H1 (cell line): ENCODE measurements around the gene ACAP1. TPM values are rescaled to one million over a fixed set of nuclear protein-coding genes. Genes with fewer than 3 reads are reported as not detected.
A peak's percentile ranks its signal among the peaks of the same experiment; 100 is the strongest.

Experiments used
- CTCF ChIA-PET: fragments of 300-600 bp; sonication (Branson Sonifier 250); formaldehyde crosslinking; loops from one replicate; lab custom pipeline; 2021; ENCODE audit not compliant: partially characterized antibody; lab: Charles Lee
- POLR2A ChIA-PET: fragments of 300-600 bp; sonication (Branson Sonifier 250); formaldehyde crosslinking; loops from one replicate; lab custom pipeline; 2021; ENCODE audit warnings: inconsistent platforms; ENCODE audit not compliant: partially characterized antibody; lab: Charles Lee
- DNase-seq, 2 experiments: peaks; one replicate each; pipeline versions ENCODE4 v3.0.0 to v3.0.0-alpha.2; 2010 to 2022; ENCODE audit warnings: low spot score in 2 of 2, low read depth in 1 of 2, mixed read lengths in 1 of 2
- FAIRE-seq: peaks from 2 replicates; lab custom pipeline; 2011; peaks lifted over from hg19 to GRCh38; lab: Jason Lieb, UNC
- H2AFZ ChIP-seq: 2 replicates; pipeline ENCODE4 v1.8.1; 2012; ENCODE audit warnings: low read length, inconsistent platforms
- H2AK5ac ChIP-seq: 2 replicates; pipeline ENCODE4 v1.6.1; 2013; ENCODE audit warnings: low read depth, low read length
- H2BK120ac ChIP-seq: replicated peaks from 2 replicates; pipeline ENCODE3; 2013; ENCODE audit warnings: low read depth, low read length, inconsistent platforms
- H2BK12ac ChIP-seq: 2 replicates; pipeline ENCODE4 v1.6.1; 2013; ENCODE audit warnings: low read depth, low read length
- H2BK15ac ChIP-seq: 2 replicates; pipeline ENCODE4 v1.6.1; 2013; ENCODE audit warnings: low read length
- H2BK20ac ChIP-seq: 2 replicates; pipeline ENCODE4 v1.6.1; 2013; ENCODE audit warnings: low read length
- H2BK5ac ChIP-seq: 2 replicates; pipeline ENCODE4 v1.6.1; 2013; ENCODE audit warnings: low read depth, low read length
- H3K14ac ChIP-seq: 2 replicates; pipeline ENCODE4 v1.6.1; 2013; ENCODE audit warnings: inconsistent platforms; ENCODE audit not compliant: insufficient read length
- H3K18ac ChIP-seq: 2 replicates; pipeline ENCODE4 v1.6.1; 2013; ENCODE audit warnings: low read length; ENCODE audit errors: extremely low read depth
- H3K23ac ChIP-seq: 2 replicates; pipeline ENCODE4 v1.6.1; 2013; ENCODE audit warnings: inconsistent platforms; ENCODE audit not compliant: insufficient read length
- H3K23me2 ChIP-seq: 2 replicates; pipeline ENCODE4 v1.6.1; 2013; ENCODE audit warnings: low read depth, low read length
- H3K27ac ChIP-seq: 2 replicates; pipeline ENCODE4 v1.6.1; 2011; ENCODE audit warnings: low read depth, low read length, inconsistent platforms
- H3K27me3 ChIP-seq, 4 experiments: replicated peaks in 1 of 4; 1 replicate in 1 of 4; 2 replicates in 3 of 4; pipeline versions ENCODE4 v1.6.1 to v1.8.1; 2011 to 2013; ENCODE audit warnings: low read length in 3 of 4, mild to moderate bottlenecking in 3 of 4, inconsistent platforms in 2 of 4, mixed read lengths in 2 of 4, moderate library complexity in 1 of 4; ENCODE audit not compliant: control insufficient read depth in 3 of 4, insufficient read depth in 3 of 4; ENCODE audit errors: extremely low read depth in 1 of 4
- H3K36me3 ChIP-seq, 4 experiments: 2 replicates each; pipeline versions ENCODE4 v1.6.1 to v1.8.1; 2011 to 2013; ENCODE audit warnings: mild to moderate bottlenecking in 4 of 4, low read length in 3 of 4, moderate library complexity in 2 of 4, control low read depth in 1 of 4, inconsistent platforms in 1 of 4; ENCODE audit not compliant: insufficient read depth in 4 of 4, control insufficient read depth in 2 of 4
- H3K4ac ChIP-seq: replicated peaks from 2 replicates; pipeline ENCODE3; 2013; ENCODE audit warnings: low read length, low read depth, mixed read lengths, inconsistent platforms; ENCODE audit not compliant: insufficient read length
- H3K4me1 ChIP-seq, 4 experiments: replicated peaks in 1 of 4; 1 replicate in 1 of 4; 2 replicates in 3 of 4; pipeline versions ENCODE4 v1.6.1 to v1.8.1; 2011 to 2013; ENCODE audit warnings: low read length in 3 of 4, inconsistent platforms in 2 of 4, mixed read lengths in 1 of 4; ENCODE audit not compliant: insufficient read depth in 4 of 4, control insufficient read depth in 3 of 4
- H3K4me2 ChIP-seq, 2 experiments: 2 replicates each; pipeline versions ENCODE4 v1.6.1 to v1.8.1; 2011 to 2013; ENCODE audit warnings: low read depth in 2 of 2, low read length in 2 of 2, control low read depth in 1 of 2, inconsistent platforms in 1 of 2, mild to moderate bottlenecking in 1 of 2; ENCODE audit not compliant: insufficient read depth in 1 of 2
- H3K4me3 ChIP-seq, 4 experiments: fragments of 200-600, 300-600 bp in 1 of 4; sonication (generic), shearing (Covaris generic), sonication (Bioruptor Twin) in 1 of 4; 2 replicates each; pipeline versions ENCODE4 v1.5.1 to v1.8.1; 2011 to 2016; ENCODE audit warnings: low read length in 4 of 4, low read depth in 3 of 4, control low read depth in 2 of 4, inconsistent platforms in 2 of 4, mild to moderate bottlenecking in 2 of 4, mixed read lengths in 1 of 4, moderate library complexity in 1 of 4; ENCODE audit not compliant: insufficient read depth in 2 of 4; ENCODE audit errors: extremely low read depth in 1 of 4
- H3K56ac ChIP-seq: replicated peaks from 2 replicates; pipeline ENCODE3; 2013; ENCODE audit warnings: low read depth, mild to moderate bottlenecking, mixed read lengths, low read length, inconsistent platforms; ENCODE audit not compliant: insufficient read length
- H3K79me1 ChIP-seq: 2 replicates; pipeline ENCODE4 v1.6.1; 2013; ENCODE audit warnings: low read depth, low read length, control low read depth
- H3K79me2 ChIP-seq, 2 experiments: 2 replicates each; pipeline versions ENCODE4 v1.6.1 to v1.8.1; 2012 to 2013; ENCODE audit warnings: low read length in 2 of 2, mild to moderate bottlenecking in 2 of 2, inconsistent platforms in 1 of 2; ENCODE audit not compliant: insufficient read depth in 2 of 2, control insufficient read depth in 1 of 2
- H3K9ac ChIP-seq, 4 experiments: replicated peaks in 1 of 4; 1 replicate in 1 of 4; 2 replicates in 3 of 4; pipeline versions ENCODE4 v1.6.1 to v1.8.1; 2011 to 2013; ENCODE audit warnings: low read depth in 3 of 4, low read length in 3 of 4, control low read depth in 2 of 4, mild to moderate bottlenecking in 2 of 4, moderate library complexity in 2 of 4, inconsistent platforms in 1 of 4; ENCODE audit errors: extremely low read depth in 1 of 4
- H3K9me3 ChIP-seq, 2 experiments: 2 replicates each; pipeline versions ENCODE4 v1.6.1 to v1.8.1; 2012 to 2013; ENCODE audit warnings: mild to moderate bottlenecking in 2 of 2, moderate library complexity in 2 of 2, control low read depth in 1 of 2, inconsistent platforms in 1 of 2, low read depth in 1 of 2, low read length in 1 of 2, mixed read lengths in 1 of 2; ENCODE audit not compliant: insufficient read depth in 2 of 2
- H4K20me1 ChIP-seq, 2 experiments: replicated peaks in 1 of 2; 2 replicates each; pipeline versions ENCODE3 to v1.8.1; 2011 to 2013; ENCODE audit warnings: inconsistent platforms in 2 of 2, low read length in 2 of 2, mild to moderate bottlenecking in 1 of 2; ENCODE audit not compliant: insufficient read depth in 2 of 2, control insufficient read depth in 1 of 2
- H4K5ac ChIP-seq: 2 replicates; pipeline ENCODE4 v1.6.1; 2013; ENCODE audit warnings: low read length, low read depth, mixed read lengths, inconsistent platforms; ENCODE audit not compliant: insufficient read length
- H4K8ac ChIP-seq: 2 replicates; pipeline ENCODE4 v1.8.0; 2013; ENCODE audit warnings: mild to moderate bottlenecking, moderate library complexity, low read length, inconsistent platforms; ENCODE audit not compliant: insufficient read depth; ENCODE audit errors: extremely low read depth
- H4K91ac ChIP-seq: replicated peaks from 2 replicates; pipeline ENCODE3; 2013; ENCODE audit warnings: low read length, mixed read lengths, inconsistent platforms; ENCODE audit not compliant: insufficient read length
- CEBPB ChIP-seq: IDR thresholded peaks from 2 replicates; pipeline ENCODE4 v1.6.1; 2012; ENCODE audit warnings: low read depth, low read length
- MAFK ChIP-seq: IDR thresholded peaks from 2 replicates; pipeline ENCODE4 v1.6.1; 2012; ENCODE audit warnings: low read depth, mild to moderate bottlenecking, improper control_type of control experiment, low read length
- PHF8 ChIP-seq: fragments of 200-600 bp; sonication (generic); conservative IDR thresholded peaks from 2 replicates; pipeline ENCODE4 v1.7.1; 2012; ENCODE audit warnings: low read depth, mild to moderate bottlenecking, inconsistent platforms, low read length, moderate library complexity
- WGBS, 2 experiments: shearing (Covaris generic) in 1 of 2; methylation state at CpG; one replicate each; pipeline versions ENCODE4 v1.1.6 to v1.1.7; 2013 to 2015; ENCODE audit warnings: low lambda C conversion rate in 2 of 2, mixed read lengths in 2 of 2, inconsistent platforms in 1 of 2, low coverage in 1 of 2, missing lambda C conversion rate in 1 of 2; ENCODE audit not compliant: insufficient replicate concordance in 2 of 2, insufficient coverage in 1 of 2, insufficient read length in 1 of 2; ENCODE audit errors: extremely low coverage in 1 of 2, missing lambda C conversion rate in 1 of 2; 5-methylcytosine and 5-hydroxymethylcytosine counted together
- polyA plus RNA-seq, 7 experiments: library from polyadenylated mRNA; depleted of rRNA in 3 of 7; stranded (reverse) in 5 of 7; unstranded in 2 of 7; fragments of >200 nt in 5 of 7; fragments of 200-250 nt in 2 of 7; gene quantifications; 1 replicate in 5 of 7; 2 replicates in 1 of 7; 4 replicates in 1 of 7; pipeline versions ENCODE4 v1.2.1 to v1.2.3, GENCODE V29; 2011 to 2013; ENCODE audit warnings: missing spikeins in 2 of 7, mixed read lengths in 2 of 7
- total RNA-seq: library from RNA; stranded (reverse); fragmentation: NEBNext Ultra II Directional; extraction: Animal tissue kit (Norgen Biotek cat#: 25700); gene quantifications from 2 replicates; pipeline ENCODE4 v1.2.1, GENCODE V29; 2021
- TF ChIP-seq, protein P1 (sequence below), 3 experiments: IDR thresholded peaks; 1 replicate in 2 of 3; 2 replicates in 1 of 3; pipeline versions ENCODE4 v1.5.1 to v1.6.1; 2011; ENCODE audit warnings: low read length in 3 of 3, mild to moderate bottlenecking in 3 of 3, inconsistent platforms in 2 of 3, low read depth in 1 of 3, moderate library complexity in 1 of 3; ENCODE audit not compliant: insufficient read depth in 1 of 3; ENCODE audit errors: control extremely low read depth in 1 of 3

ACAP1 gene
- total and polyA plus RNA-seq, 2 of the 8 experiments (the other 6 are each of a cell fraction or from before 2014, with no cell fraction given), result 11.9 to 45.1 TPM

DNA sequence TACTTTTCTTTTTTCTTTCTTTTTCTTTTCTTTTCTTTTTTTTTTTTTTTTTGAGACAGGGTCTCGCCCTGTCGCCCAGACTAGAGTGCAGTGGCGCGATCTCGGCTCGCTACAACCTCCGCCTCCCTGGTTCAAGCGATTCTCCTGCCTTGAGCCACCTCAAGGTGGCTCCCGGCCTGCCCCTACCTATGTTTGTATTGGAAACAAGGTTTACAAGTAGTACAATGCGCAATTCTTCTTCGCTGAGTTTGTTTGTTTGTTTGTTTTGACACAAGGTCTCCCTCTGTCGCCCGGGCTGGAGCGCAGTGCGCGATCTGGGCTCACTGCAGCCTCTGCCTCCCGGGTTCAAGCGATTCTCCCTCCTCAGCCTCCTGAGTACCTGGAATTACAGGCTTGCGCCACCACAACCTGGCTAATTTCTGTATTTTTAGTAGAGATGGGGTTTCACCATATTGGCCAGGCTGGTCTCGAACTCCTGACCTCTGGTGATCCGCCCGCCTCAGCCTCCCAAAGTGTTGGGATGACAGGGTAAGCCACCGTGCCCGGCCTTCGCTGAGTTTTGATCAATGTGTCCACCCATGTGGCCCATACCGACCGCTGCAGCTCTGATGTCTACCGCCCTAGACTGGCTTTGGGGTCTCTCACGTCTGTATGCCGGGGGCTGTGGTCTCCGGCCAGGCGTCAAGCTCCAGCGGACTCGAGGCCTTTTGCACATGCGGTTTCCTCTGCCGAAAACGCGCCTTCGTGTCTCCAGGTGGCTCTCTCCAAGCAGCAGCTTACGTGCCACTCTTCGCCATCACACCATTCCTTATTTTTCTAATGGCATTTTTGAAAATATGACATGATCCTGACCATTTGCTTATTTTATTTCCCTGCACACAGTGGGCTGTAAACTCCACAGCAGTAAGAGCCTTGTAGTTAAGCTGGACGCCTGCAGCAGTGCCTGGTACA, 40.8 kb upstream of the ACAP1 start:
- peak overlapping the region; percentile 81; the same call in 1 of the 2 replicates for H2BK12ac ChIP-seq
- ChIA-PET POLR2A (interaction anchor here (0.8 to 3.5 kb wide), 13 partner anchors 10 to 78 kb away, joined by 3 to 19 read pairs (median 8); partner anchors contain the start of genes CTDNEP1, ELP5, PHF23 and SLC2A4), CTCF (interaction anchor here (0.5 to 2.8 kb wide), 21 partner anchors 10 to 264 kb away, joined by 3 to 42 read pairs (median 6); partner anchors contain the start of genes ACADVL, DLG4, GABARAP and GPS2)
- peak overlapping the region; percentile 82 to 88 for H3K4me2 ChIP-seq
- H2BK120ac ChIP-seq, result no peak overlapping the region
- no peak overlapping the region for H3K23ac ChIP-seq
- no peak overlapping the region for H3K14ac ChIP-seq
- H4K91ac ChIP-seq, result no peak overlapping the region
- H3K9ac ChIP-seq, result peak overlapping the region in 1 of 4 experiments; percentile 47; a peak in 2 of 7 replicates
- TF ChIP-seq, protein P1, sequence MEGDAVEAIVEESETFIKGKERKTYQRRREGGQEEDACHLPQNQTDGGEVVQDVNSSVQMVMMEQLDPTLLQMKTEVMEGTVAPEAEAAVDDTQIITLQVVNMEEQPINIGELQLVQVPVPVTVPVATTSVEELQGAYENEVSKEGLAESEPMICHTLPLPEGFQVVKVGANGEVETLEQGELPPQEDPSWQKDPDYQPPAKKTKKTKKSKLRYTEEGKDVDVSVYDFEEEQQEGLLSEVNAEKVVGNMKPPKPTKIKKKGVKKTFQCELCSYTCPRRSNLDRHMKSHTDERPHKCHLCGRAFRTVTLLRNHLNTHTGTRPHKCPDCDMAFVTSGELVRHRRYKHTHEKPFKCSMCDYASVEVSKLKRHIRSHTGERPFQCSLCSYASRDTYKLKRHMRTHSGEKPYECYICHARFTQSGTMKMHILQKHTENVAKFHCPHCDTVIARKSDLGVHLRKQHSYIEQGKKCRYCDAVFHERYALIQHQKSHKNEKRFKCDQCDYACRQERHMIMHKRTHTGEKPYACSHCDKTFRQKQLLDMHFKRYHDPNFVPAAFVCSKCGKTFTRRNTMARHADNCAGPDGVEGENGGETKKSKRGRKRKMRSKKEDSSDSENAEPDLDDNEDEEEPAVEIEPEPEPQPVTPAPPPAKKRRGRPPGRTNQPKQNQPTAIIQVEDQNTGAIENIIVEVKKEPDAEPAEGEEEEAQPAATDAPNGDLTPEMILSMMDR (IDR thresholded peaks at IDR 0.05; ENCODE audit: control extremely low read depth in 1 of 3, insufficient read depth in 1 of 3, low read depth in 1 of 3, low read length in 3 of 3), result peak in 1 of 3 experiments; percentile 7; a peak in 1 of 4 replicates
- TF ChIP-seq PHF8 (no peak), MAFK (no peak), CEBPB (no peak)
- H2BK5ac ChIP-seq, result 0 out of 2 replicates have a peak overlapping the region, but pooled peaks have one; percentile 47
- FAIRE-seq (no peak), DNase-seq (no peak)
- no peak overlapping the region for H2BK20ac ChIP-seq
- H3K4ac ChIP-seq, result no peak overlapping the region
- H3K27ac ChIP-seq, result no peak overlapping the region
- H4K20me1 ChIP-seq, result peaks cover 0 to 9% of the 10 kb centered on the region in 2 experiments
- no peak overlapping the region for H4K5ac ChIP-seq
- 65% methylated on average over 41 of the region's 42 CpGs; no CpG with 5 or more reads in 1 of the 2 experiments for WGBS, 2 experiments
- no peaks in the 10 kb centered on the region for H3K79me2 ChIP-seq
- H3K56ac ChIP-seq, result no peak overlapping the region
- H3K4me1 ChIP-seq, result peaks cover 0 to 14% (median 5%) of the 10 kb centered on the region in 4 experiments; a peak in 5 of 7 replicates
- H3K9me3 ChIP-seq, result no peaks in the 10 kb centered on the region; a peak in 1 of 4 replicates
- 0 out of 2 replicates have a peak overlapping the region, but pooled peaks have one; percentile 71 for H3K18ac ChIP-seq
- H2AK5ac ChIP-seq, result peak overlapping the region; percentile 48; the same call in 1 of the 2 replicates
- no peak overlapping the region for H2BK15ac ChIP-seq
- no peak overlapping the region for H4K8ac ChIP-seq
- H3K36me3 ChIP-seq, result no peaks in the 10 kb centered on the region
- peaks cover 2% of the 10 kb centered on the region; the same call in 1 of the 2 replicates for H3K23me2 ChIP-seq
- H3K79me1 ChIP-seq, result peaks cover 2% of the 10 kb centered on the region; the same call in 1 of the 2 replicates
- no peak overlapping the region for H2AFZ ChIP-seq
- peak overlapping the region; percentile 46 to 65 (median 52) for H3K4me3 ChIP-seq
- peaks cover 3 to 11% (median 9%) of the 10 kb centered on the region in 4 experiments for H3K27me3 ChIP-seq
